Psoas muscle (tissue), 8 donors: ENCODE results near the gene CBFA2T2. TPM values are rescaled to one million over a fixed set of nuclear protein-coding genes. Genes with fewer than 3 reads are reported as not detected.
"Not testable (repeated sequence)": the region's sequence is repeated elsewhere in the genome, so short reads cannot be mapped to it uniquely, and the experiment has no call there.

Experiments used
- ATAC-seq, 4 donors: fragments of 200-7000 bp; cut with Tn5 transposase; one replicate each; pipeline ENCODE4 v1.9.1; 2020; ENCODE audit warnings: moderate library complexity in 3 of 4, mild to moderate bottlenecking in 2 of 4
- DNase-seq, 2 donors: peaks; one replicate each; pipeline ENCODE4 v3.0.0-alpha.2; 2020
- H3K27ac ChIP-seq: fragments of 200-600 bp; one replicate; pipeline ENCODE4 v1.8.0; 2022
- H3K27me3 ChIP-seq, 3 donors: fragments of 200-600 bp in 1 of 3; one replicate each; pipeline versions ENCODE4 v1.6.1 to v1.8.0; 2013 to 2022; ENCODE audit warnings: low read length in 2 of 3, mild to moderate bottlenecking in 2 of 3, moderate library complexity in 1 of 3; ENCODE audit not compliant: insufficient read depth in 3 of 3
- H3K36me3 ChIP-seq, 2 donors: fragments of 200-600 bp in 1 of 2; one replicate each; pipeline versions ENCODE4 v1.6.1 to v1.8.0; 2013 to 2022; ENCODE audit warnings: low read depth in 1 of 2, mild to moderate bottlenecking in 1 of 2, moderate library complexity in 1 of 2; ENCODE audit not compliant: insufficient read depth in 1 of 2
- H3K4me1 ChIP-seq: fragments of 200-600 bp; one replicate; pipeline ENCODE4 v1.8.0; 2022
- H3K4me3 ChIP-seq: fragments of 200-600 bp; one replicate; pipeline ENCODE4 v1.8.0; 2022; ENCODE audit warnings: mild to moderate bottlenecking
- H3K9me3 ChIP-seq: fragments of 200-600 bp; one replicate; pipeline ENCODE4 v1.8.0; 2022
- CTCF ChIP-seq: fragments of 200-600 bp; IDR thresholded peaks from one replicate; pipeline ENCODE4 v1.8.0; 2022; ENCODE audit warnings: antibody characterized with exemption
- WGBS, 3 donors: extraction: QIAGEN DNeasy Blood & Tissue Kit; methylation state at CpG; one replicate each; pipeline versions ENCODE4 v1.1.6 to v1.1.7; 2013; 5-methylcytosine and 5-hydroxymethylcytosine counted together
- intact Hi-C, 2 donors: fragments of 100-400 bp; cut with DNase I; formaldehyde crosslinking; loops; one replicate each; pipeline versions ENCODE4 v1.11.0 to v1.14.2; 2022
- polyA plus RNA-seq, 3 donors: library from polyadenylated mRNA; stranded (reverse); fragments of 200-250 nt; gene quantifications; one replicate each; pipeline ENCODE4 v1.2.3, GENCODE V29; 2013
- total RNA-seq, 4 donors: library from RNA; stranded (reverse); fragmentation: NEBNext Ultra II Directional in 2 of 4; extraction: Animal tissue kit (Norgen Biotek cat#: 25700) in 2 of 4; gene quantifications; one replicate each; pipeline versions ENCODE4 v1.2.1 to v1.2.4, GENCODE V29; 2021 to 2023
- donor health status: healthy with polysubstance abuse.
- donor health status: DM: no; HTN: no; CAD: no; lungs with moderate emphysema.
- donor health status: Bipolar disorder and iron deficiency.
- donor health status: healthy.
- donor health status: DM: yes; HTN: yes; CAD: no.
- donor health status: DM: no; HTN: no; CAD: no.
- donor health status: DM: no; HTN: no; CAD: no.
- donor health status: DM: yes; HTN: yes; CAD: no.

CBFA2T2 gene
- total and polyA plus RNA-seq, 7 donors: 3.8 to 9.3 (median 7.0) TPM

- H3K27me3 ChIP-seq: no peaks in the 10 kb centered on the region
- ATAC-seq: no peak
- TF ChIP-seq CTCF: no peak
- H3K9me3 ChIP-seq: no peaks in the 10 kb centered on the region
- DNase-seq: no peak
- peaks cover 16% of the 10 kb centered on the region for H3K4me1 ChIP-seq
- H3K27ac ChIP-seq: no peak overlapping the region
- no peak overlapping the region for H3K4me3 ChIP-seq
- no peaks in the 10 kb centered on the region for H3K36me3 ChIP-seq
- 27 to 50% (median 28%) methylated on average over 2 of the region's 2 CpGs for WGBS, 3 donors
- intact Hi-C loops: no loop called here
Observed at GRCh38 chr20:33532753-33533459, 43.0 kb downstream of the CBFA2T2 start.

DNA sequence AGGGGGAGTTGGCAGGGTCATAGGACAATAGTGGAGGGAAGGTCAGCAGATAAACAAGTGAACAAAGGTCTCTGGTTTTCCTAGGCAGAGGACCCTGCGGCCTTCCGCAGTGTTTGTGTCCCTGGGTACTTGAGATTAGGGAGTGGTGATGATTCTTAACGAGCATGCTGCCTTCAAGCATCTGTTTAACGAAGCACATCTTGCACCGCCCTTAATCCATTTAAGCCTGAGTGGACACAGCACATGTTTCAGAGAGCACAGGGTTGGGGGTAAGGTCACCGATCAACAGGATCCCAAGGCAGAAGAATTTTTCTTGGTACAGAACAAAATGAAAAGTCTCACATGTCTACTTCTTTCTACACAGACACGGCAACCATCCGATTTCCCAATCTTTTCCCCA is 45.8 kb downstream of the CBFA2T2 start:
- H3K27ac ChIP-seq, H3K27me3 ChIP-seq, intact Hi-C loops, H3K4me3 ChIP-seq, H3K36me3 ChIP-seq, H3K9me3 ChIP-seq, ATAC-seq, DNase-seq: not testable (repeated sequence)
- H3K4me1 ChIP-seq: peaks cover 30% of the 10 kb centered on the region
- WGBS, 3 donors: 77 to 80% (median 80%) methylated on average over 6 of the region's 8 CpGs

- DNase-seq: no peak
- peaks cover 15% of the 10 kb centered on the region for H3K4me1 ChIP-seq
- H3K27ac ChIP-seq: no peak overlapping the region
- no peaks in the 10 kb centered on the region for H3K9me3 ChIP-seq
- no peaks in the 10 kb centered on the region for H3K27me3 ChIP-seq
- ATAC-seq: no peak
- WGBS, 3 donors: 86 to 93% (median 88%) methylated on average over 2 of the region's 2 CpGs
- intact Hi-C loops: no loop called here
- no peak overlapping the region for H3K4me3 ChIP-seq
- TF ChIP-seq CTCF: no peak
- no peaks in the 10 kb centered on the region for H3K36me3 ChIP-seq
Observed at GRCh38 chr20:33537608-33538007, 47.7 kb downstream of the CBFA2T2 start.

GRCh38 chr20:33539129-33539528 is 49.2 kb downstream of the CBFA2T2 start:
- intact Hi-C loops: no loop called here
- no peaks in the 10 kb centered on the region for H3K36me3 ChIP-seq
- DNase-seq: no peak
- WGBS, 3 donors: 58 to 81% (median 75%) methylated on average over 1 of the region's 1 CpG
- TF ChIP-seq CTCF: no peak
- peak in 1 of 4 donors; percentile 41 for ATAC-seq
- H3K4me3 ChIP-seq: no peak overlapping the region
- H3K27me3 ChIP-seq: no peaks in the 10 kb centered on the region
- H3K9me3 ChIP-seq: no peaks in the 10 kb centered on the region
- H3K27ac ChIP-seq: no peak overlapping the region
- H3K4me1 ChIP-seq: peaks cover 14% of the 10 kb centered on the region

DNA sequence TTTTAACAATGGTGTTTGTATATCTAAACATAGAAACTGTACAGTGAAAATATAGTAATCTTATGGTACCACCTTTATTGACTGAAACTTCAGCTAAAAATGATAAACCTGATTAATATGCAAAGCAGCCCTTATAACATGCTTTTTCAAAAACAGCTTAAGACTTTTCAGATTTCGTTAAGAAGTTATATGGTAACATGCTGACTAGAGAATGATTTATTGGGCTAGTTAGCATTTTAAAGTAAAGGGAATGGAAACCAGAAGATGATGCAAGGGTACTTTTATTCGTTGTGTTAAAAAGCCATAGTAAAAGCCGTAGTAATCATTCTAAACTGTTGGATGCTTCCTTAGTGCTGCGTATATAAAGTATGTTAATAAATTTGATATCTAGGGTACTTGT is 50.5 kb downstream of the CBFA2T2 start:
- Histone ChIP-seq H3K9me3 (no peaks in the 10 kb centered on the region), H3K27ac (no peak overlapping the region), H3K36me3 (no peaks in the 10 kb centered on the region), H3K4me1 (peaks cover 14% of the 10 kb centered on the region), H3K27me3 (no peaks in the 10 kb centered on the region), H3K4me3 (no peak overlapping the region)
- ATAC-seq (no peak), DNase-seq (no peak)
- no peak for TF ChIP-seq CTCF
- intact Hi-C loops: loop anchor here in 1 of 2 donors (5.0 kb wide), 1 partner anchor 47 kb away; no protein-coding TSS in a partner anchor
- 87 to 94% (median 91%) methylated on average over 4 of the region's 4 CpGs for WGBS, 3 donors
